Measurements from ENCODE around the gene ZNF483. TPM values are rescaled to one million over a fixed set of nuclear protein-coding genes. Genes with fewer than 3 reads are reported as not detected.
"Not testable (repeated sequence)": the region's sequence is repeated elsewhere in the genome, so short reads cannot be mapped to it uniquely, and the experiment has no call there.

The ZNF483 gene
- total RNA-seq, 1 experiment from 2014 or later: 4.8 TPM

- DNase-seq (ENCODE audit: low read depth, low spot score) (no peak), ATAC-seq (no peak)
- ChIA-PET CTCF (no interaction called here), POLR2A (no interaction called here)
- intact Hi-C loops (cut with micrococcal nuclease; ENCODE audit: unreplicated experiment) (no loop called here), in situ Hi-C loops (cut with HindIII; ENCODE audit: low pct_unique_long_range_greater_than_20kb, low sequenced_read_pairs) (no loop called here)
- no peaks in the 10 kb centered on the region for H3K4me1 ChIP-seq (ENCODE audit: control insufficient read depth, insufficient read depth, low read length)
- BruUV-seq (replicated peaks): no TSS peak
- no peaks in the 10 kb centered on the region; the same call in none of the 2 replicates for H3K36me3 ChIP-seq (ENCODE audit: control insufficient read depth, insufficient read depth, low read length)
- H3K27me3 ChIP-seq (ENCODE audit: control insufficient read depth, insufficient read depth, low read length): no peaks in the 10 kb centered on the region
- H3K27ac ChIP-seq (ENCODE audit: low read length): no peak overlapping the region
- TF ChIP-seq CTCF (IDR thresholded peaks at IDR 0.05) (no peak), REST (IDR thresholded peaks at IDR 0.05; ENCODE audit: insufficient read depth in 1 of 2, low read depth in 2 of 2, low read length in 1 of 2) (no peak), TCF7L2 (IDR thresholded peaks at IDR 0.05; ENCODE audit: low read depth, low read length) (no peak), SIN3A (IDR thresholded peaks at IDR 0.05; ENCODE audit: borderline replicate concordance, insufficient read depth, low read depth, low read length) (no peak), POLR2AphosphoS5 (IDR thresholded peaks at IDR 0.05; ENCODE audit: low read depth, low read length) (no peak)
- no peaks in the 10 kb centered on the region for H3K9me3 ChIP-seq (ENCODE audit: control insufficient read depth, insufficient read depth, low read depth, low read length)
- no peak overlapping the region for H3K4me3 ChIP-seq (ENCODE audit: low read depth in 2 of 2, low read length in 2 of 2)
Observed at GRCh38 chr9:111566234-111566633, 41.3 kb downstream of the ZNF483 start.

- H3K9me3 ChIP-seq (ENCODE audit: control insufficient read depth, insufficient read depth, low read depth, low read length); intact Hi-C loops (cut with micrococcal nuclease; ENCODE audit: unreplicated experiment); H3K27ac ChIP-seq (ENCODE audit: low read length); CTCF ChIA-PET; POLR2A ChIA-PET; H3K36me3 ChIP-seq (ENCODE audit: control insufficient read depth, insufficient read depth, low read length); DNase-seq (ENCODE audit: low read depth, low spot score); H3K4me3 ChIP-seq (ENCODE audit: low read depth in 2 of 2, low read length in 2 of 2); H3K27me3 ChIP-seq (ENCODE audit: control insufficient read depth, insufficient read depth, low read length); ATAC-seq; in situ Hi-C loops (cut with HindIII; ENCODE audit: low pct_unique_long_range_greater_than_20kb, low sequenced_read_pairs); H3K4me1 ChIP-seq (ENCODE audit: control insufficient read depth, insufficient read depth, low read length): not testable (repeated sequence)
- TSS peak; percentile 67 for BruUV-seq (replicated peaks)
Observed at GRCh38 chr9:111568127-111568526, 43.1 kb downstream of the ZNF483 start.

- Histone ChIP-seq H3K27ac (ENCODE audit: low read length) (no peak overlapping the region), H3K4me3 (ENCODE audit: low read depth in 2 of 2, low read length in 2 of 2) (no peak overlapping the region), H3K36me3 (ENCODE audit: control insufficient read depth, insufficient read depth, low read length) (peaks cover 3% of the 10 kb centered on the region), H3K4me1 (ENCODE audit: control insufficient read depth, insufficient read depth, low read length) (no peaks in the 10 kb centered on the region), H3K9me3 (ENCODE audit: control insufficient read depth, insufficient read depth, low read depth, low read length) (no peaks in the 10 kb centered on the region), H3K27me3 (ENCODE audit: control insufficient read depth, insufficient read depth, low read length) (no peaks in the 10 kb centered on the region)
- ChIA-PET POLR2A (no interaction called here), CTCF (no interaction called here)
- intact Hi-C loops (cut with micrococcal nuclease; ENCODE audit: unreplicated experiment): no loop called here
- no peak for TF ChIP-seq REST (IDR thresholded peaks at IDR 0.05; ENCODE audit: insufficient read depth in 1 of 2, low read depth in 2 of 2, low read length in 1 of 2)
- no peak for TF ChIP-seq TCF7L2 (IDR thresholded peaks at IDR 0.05; ENCODE audit: low read depth, low read length)
- TF ChIP-seq CTCF (IDR thresholded peaks at IDR 0.05): no peak
- TF ChIP-seq SIN3A (IDR thresholded peaks at IDR 0.05; ENCODE audit: borderline replicate concordance, insufficient read depth, low read depth, low read length): no peak
- no peak for ATAC-seq
- in situ Hi-C loops (cut with HindIII; ENCODE audit: low pct_unique_long_range_greater_than_20kb, low sequenced_read_pairs): no loop called here
- no peak for DNase-seq (ENCODE audit: low read depth, low spot score)
- no TSS peak for BruUV-seq (replicated peaks)
Observed at GRCh38 chr9:111572950-111573604, 48.1 kb downstream of the ZNF483 start.
